ENCODE measurements around the gene EXOC6B. TPM values are rescaled to one million over a fixed set of nuclear protein-coding genes. Genes with fewer than 3 reads are reported as not detected.
"Not testable (repeated sequence)": the region's sequence is repeated elsewhere in the genome, so short reads cannot be mapped to it uniquely, and the experiment has no call there.

EXOC6B gene
- polyA plus RNA-seq, 3 donors = 3.2 to 8.2 (median 8.0) TPM

- WGBS, 3 donors = 81 to 90% (median 82%) methylated on average over 1 of the region's 1 CpG
- H3K27ac ChIP-seq (ENCODE audit: low read depth, low read length) = no peak overlapping the region
Observed at GRCh38 chr2:72602095-72602494, 223.7 kb downstream of the EXOC6B start.

DNA sequence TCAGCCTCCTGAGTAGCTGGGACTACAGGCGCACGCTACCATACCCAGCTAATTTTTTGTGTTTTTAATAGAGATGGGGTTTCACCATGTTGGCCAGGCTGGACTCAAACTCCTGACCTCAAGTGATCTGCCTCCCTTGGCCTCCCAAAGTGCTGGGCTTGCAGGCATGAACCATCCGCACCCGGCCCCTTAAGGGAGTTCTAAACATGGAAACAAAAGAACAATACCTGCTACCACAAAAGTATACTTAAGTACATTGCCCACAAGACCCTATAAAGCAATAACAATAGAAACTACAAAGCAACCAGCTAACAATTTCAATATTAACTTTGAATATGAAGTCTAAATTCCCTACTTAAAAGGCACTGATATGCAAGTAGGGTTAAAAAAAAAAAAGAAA, 242.0 kb downstream of the EXOC6B start:
- not testable (repeated sequence) for H3K27ac ChIP-seq (ENCODE audit: low read depth, low read length)

DNA sequence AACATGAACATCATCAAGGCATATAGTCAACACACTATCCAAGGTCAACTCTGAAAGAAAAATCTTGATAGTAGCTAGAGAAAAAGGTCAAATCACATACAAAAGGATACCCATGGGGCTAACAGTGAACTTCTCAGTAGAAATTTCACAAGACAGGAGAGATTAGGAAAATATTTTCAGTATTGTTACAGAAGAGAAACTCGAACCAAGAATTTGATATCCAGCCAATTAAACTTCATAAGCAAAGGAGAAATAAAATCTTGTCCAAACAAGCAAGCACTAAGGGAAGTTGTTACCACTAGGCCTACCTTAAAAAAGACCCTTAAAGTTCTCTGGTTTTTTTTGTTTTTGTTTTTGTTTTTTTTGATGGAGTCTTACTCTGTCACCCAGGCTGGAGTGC, 242.5 kb downstream of the EXOC6B start:
- WGBS, 3 donors = 39 to 61% (median 46%) methylated on average over 1 of the region's 1 CpG
- H3K27ac ChIP-seq (ENCODE audit: low read depth, low read length) = no peak overlapping the region

More for the DNA sequence above, 242.0 kb downstream of the EXOC6B start:
- 94 to 97% (median 96%) methylated on average over 4 of the region's 4 CpGs for WGBS, 3 donors

DNA sequence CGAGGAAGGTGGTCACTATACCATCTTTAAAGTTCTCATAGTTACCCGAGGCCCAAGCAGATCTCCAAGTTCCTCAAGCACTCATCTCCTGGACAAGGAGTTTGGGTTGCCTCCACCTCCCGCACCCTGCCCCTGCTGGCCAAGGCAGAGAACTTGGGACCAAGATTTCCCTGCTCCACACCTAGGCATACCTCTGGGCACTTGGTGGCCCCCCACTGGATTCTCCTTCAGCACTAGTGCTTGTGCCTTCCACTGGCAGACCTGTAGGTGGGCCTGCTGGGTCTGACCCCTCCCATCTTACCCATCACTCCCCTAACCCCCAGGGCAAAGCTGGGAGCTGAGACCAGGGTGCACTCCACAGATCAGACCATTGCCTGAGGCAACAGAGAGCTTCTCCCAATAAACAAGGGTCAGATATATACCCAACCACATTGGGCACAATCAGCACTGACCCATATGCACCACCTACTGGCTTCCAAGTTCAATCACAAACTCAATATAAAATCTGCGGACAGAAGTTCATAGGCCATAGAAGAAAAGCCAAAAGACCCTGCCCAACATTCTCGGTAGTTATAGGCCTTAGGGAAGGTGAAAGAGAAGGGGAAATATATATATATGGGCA, 244.2 kb downstream of the EXOC6B start:
- 71 to 84% (median 83%) methylated on average over 5 of the region's 5 CpGs for WGBS, 3 donors

GRCh38 chr2:72579591-72580180, 246.1 kb downstream of the EXOC6B start:
- H3K27ac ChIP-seq (ENCODE audit: low read depth, low read length) = no peak overlapping the region
- 31 to 69% (median 62%) methylated on average over 1 of the region's 1 CpG for WGBS, 3 donors

More for the DNA sequence above, 244.2 kb downstream of the EXOC6B start:
- H3K27ac ChIP-seq (ENCODE audit: low read depth, low read length) = no peak overlapping the region

DNA sequence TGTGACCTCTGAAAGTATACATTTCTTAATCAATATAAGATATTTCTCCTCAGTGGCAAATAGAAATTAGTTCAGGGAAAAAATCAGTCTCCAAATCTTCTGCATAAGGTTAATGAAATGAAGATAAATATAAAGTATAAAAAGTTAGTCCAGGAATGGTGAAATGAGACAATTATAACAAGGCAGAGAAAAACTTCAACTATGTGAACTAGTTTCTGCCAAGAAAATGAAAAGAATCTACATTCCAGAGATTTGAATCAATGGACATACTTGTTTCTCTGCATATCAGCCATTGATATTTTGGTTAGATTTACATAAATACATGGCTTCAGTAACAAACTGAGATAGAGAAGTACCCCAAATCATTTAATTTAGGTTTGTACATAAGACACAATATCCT, 249.0 kb downstream of the EXOC6B start:
- no peak overlapping the region for H3K27ac ChIP-seq (ENCODE audit: low read depth, low read length)

DNA sequence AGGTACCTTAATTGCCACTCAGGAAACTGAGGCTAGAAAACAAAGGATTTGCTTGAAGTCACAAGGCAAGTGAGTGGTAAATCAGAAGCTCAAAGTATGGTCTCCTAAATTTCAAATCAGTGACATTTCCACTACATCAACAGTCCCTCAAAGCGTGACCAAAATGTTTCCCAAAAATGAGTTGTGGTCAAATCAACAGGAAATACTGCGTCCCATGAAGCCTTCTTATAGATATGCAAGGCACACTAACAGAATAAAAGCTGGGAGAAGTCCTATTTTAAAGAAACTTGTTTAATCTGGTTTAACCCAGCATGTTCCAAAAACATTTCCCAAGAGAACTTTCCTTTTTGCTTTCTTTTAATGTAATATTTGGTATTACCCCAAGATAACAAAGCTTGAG, 249.4 kb downstream of the EXOC6B start:
- 58 to 88% (median 61%) methylated on average over 2 of the region's 2 CpGs for WGBS, 3 donors
- H3K27ac ChIP-seq (ENCODE audit: low read depth, low read length) = no peak overlapping the region

GRCh38 chr2:72574886-72575285, 250.9 kb downstream of the EXOC6B start:
- H3K27ac ChIP-seq (ENCODE audit: low read depth, low read length) = no peak overlapping the region
- WGBS, 3 donors = 35 to 98% (median 96%) methylated on average over 3 of the region's 3 CpGs

- 94 to 100% (median 97%) methylated on average over 1 of the region's 1 CpG for WGBS, 3 donors
- no peak overlapping the region for H3K27ac ChIP-seq (ENCODE audit: low read depth, low read length)
Observed at GRCh38 chr2:72573232-72573631, 252.6 kb downstream of the EXOC6B start.

DNA sequence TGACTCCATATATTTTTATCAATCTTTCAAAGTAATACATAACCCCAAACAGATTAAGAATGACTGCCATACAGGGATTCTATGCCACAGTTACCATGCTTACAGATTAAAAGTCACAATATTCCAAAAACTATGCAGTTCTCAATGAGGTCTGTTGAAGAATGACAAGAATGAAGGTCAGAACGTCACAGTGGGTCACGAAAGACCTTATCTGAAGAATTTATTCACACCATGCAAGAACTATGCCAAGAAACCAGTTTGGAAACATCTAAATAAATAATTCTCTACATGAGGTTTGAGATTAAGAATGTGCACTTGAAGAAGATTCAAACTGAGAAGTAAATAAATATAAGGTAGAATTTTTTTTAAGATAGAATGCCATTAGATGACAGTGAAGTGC, 253.3 kb downstream of the EXOC6B start:
- H3K27ac ChIP-seq (ENCODE audit: low read depth, low read length) = no peak overlapping the region
- WGBS, 3 donors = 69 to 83% (median 80%) methylated on average over 2 of the region's 2 CpGs

DNA sequence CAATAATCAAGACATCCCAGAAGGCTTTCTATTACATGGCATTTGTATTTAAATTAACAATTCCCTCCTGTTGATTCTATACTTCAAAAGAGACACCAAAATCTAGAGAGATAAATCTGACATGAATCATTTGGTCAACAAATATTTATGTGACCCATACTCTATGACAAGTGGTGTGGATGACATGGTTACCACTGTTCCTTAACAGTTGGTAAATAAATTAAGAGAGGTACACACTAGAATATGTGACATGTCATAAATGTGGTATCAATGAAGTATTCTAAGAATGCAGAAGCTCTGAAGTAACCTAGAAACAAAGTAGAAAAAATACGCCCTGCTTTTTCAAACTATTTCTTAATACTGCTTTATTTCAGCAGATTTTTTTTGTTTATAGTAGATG, 255.4 kb downstream of the EXOC6B start:
- 85 to 91% (median 88%) methylated on average over 1 of the region's 1 CpG for WGBS, 3 donors
- H3K27ac ChIP-seq (ENCODE audit: low read depth, low read length) = no peak overlapping the region

GRCh38 chr2:72562451-72563153, 263.2 kb downstream of the EXOC6B start:
- no peak overlapping the region for H3K27ac ChIP-seq (ENCODE audit: low read depth, low read length)
- WGBS, 3 donors = 29 to 37% (median 33%) methylated on average over 4 of the region's 4 CpGs

GRCh38 chr2:72561621-72562318, 264.1 kb downstream of the EXOC6B start:
- H3K27ac ChIP-seq (ENCODE audit: low read depth, low read length) = no peak overlapping the region
- 51 to 61% (median 58%) methylated on average over 4 of the region's 4 CpGs for whole genome bisulfite sequencing, 3 donors

GRCh38 chr2:72555943-72556342, 269.9 kb downstream of the EXOC6B start:
- WGBS, 3 donors = 89 to 97% (median 92%) methylated on average over 1 of the region's 1 CpG

GRCh38 chr2:72555363-72555762, 270.5 kb downstream of the EXOC6B start:
- H3K27ac ChIP-seq (ENCODE audit: low read depth, low read length) = not testable (repeated sequence)
- 96 to 100% (median 100%) methylated on average over 1 of the region's 1 CpG for WGBS, 3 donors

More at GRCh38 chr2:72555943-72556342, 269.9 kb downstream of the EXOC6B start:
- no peak overlapping the region for H3K27ac ChIP-seq (ENCODE audit: low read depth, low read length)

DNA sequence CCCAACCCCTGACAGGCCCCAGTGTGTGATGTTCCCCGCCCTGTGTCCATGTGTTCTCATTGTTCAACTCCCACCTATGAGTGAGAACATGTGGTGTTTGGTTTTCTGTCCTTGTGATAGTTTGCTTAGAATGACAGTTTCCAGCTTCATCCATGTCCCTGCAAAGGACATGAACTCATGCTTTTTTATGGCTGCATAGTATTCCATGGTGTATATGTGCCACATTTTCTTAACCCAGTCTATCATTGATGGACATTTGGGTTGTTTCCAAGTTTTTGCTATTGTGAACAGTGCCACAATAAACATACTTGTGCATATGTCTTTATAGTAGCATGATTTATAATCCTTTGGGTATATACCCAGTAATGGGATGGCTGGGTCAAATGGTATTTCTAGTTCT, 270.9 kb downstream of the EXOC6B start:
- H3K27ac ChIP-seq (ENCODE audit: low read depth, low read length) = not testable (repeated sequence)
- 97 to 100% (median 100%) methylated on average over 1 of the region's 1 CpG for WGBS, 3 donors

- no peak overlapping the region for H3K27ac ChIP-seq (ENCODE audit: low read depth, low read length)
Observed at GRCh38 chr2:72554381-72554780, 271.5 kb downstream of the EXOC6B start.

- no peak overlapping the region for H3K27ac ChIP-seq (ENCODE audit: low read depth, low read length)
- WGBS, 3 donors = 53 to 71% (median 60%) methylated on average over 5 of the region's 5 CpGs
Observed at GRCh38 chr2:72548081-72548764, 277.6 kb downstream of the EXOC6B start.

DNA sequence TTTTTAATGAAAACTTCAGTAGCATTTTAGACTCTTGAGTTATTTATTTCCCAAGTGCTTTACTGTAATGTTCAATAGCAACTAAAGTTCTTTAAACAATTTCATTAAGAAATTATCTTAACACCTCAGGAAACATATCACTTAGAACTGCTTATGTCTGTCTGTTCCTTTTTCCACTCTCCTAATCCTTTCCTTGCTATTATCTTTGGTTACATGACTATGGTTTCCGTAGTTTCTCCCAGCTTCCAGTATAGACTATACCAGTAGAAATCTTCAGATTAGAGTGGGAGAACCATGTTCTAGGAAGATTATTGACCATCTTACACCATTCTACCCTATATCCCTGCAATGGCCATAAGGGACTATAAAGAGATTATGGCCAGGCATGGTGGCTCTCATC, 280.0 kb downstream of the EXOC6B start:
- no peak overlapping the region for H3K27ac ChIP-seq (ENCODE audit: low read depth, low read length)
- 95 to 97% (median 97%) methylated on average over 1 of the region's 1 CpG for WGBS, 3 donors

Measured in adipose tissue (tissue), 3 donors.